ENCODE measurements around the gene TMEM238. TPM values are rescaled to one million over a fixed set of nuclear protein-coding genes. Genes with fewer than 3 reads are reported as not detected.

Gene TMEM238
- polyA plus RNA-seq, 1 of the 3 experiments (the other 2 are of a cell fraction) = 0.12 TPM

DNA sequence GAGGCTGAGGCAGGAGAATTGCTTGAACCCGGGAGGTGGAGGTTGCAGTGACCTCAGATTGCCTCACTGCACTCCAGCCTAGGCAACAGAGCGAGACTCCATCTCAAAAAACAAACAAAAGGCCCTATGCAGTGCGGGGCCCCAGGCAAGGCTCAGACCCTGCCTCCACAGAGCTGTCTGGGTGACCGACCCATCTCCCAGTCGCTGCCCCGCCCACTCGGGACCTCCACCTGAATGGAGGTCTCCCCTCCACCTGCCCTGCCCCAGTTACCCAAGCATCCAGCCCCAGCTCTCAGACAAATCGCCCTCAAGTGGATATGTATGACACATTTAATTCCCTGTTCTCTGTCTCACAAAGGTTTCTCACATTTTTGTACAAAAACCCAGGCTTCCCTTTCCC lies 18.8 kb downstream of the TMEM238 start:
- Histone ChIP-seq H3K36me3 (replicated peaks in 1 of 2; ENCODE audit: control insufficient read depth in 1 of 2, insufficient read depth in 2 of 2, low read length in 1 of 2) (peaks cover 0 to 4% of the 10 kb centered on the region in 2 experiments), H4K20me1 (ENCODE audit: insufficient read depth) (no peaks in the 10 kb centered on the region), H3F3A (replicated peaks; ENCODE audit: insufficient read depth) (peaks cover 8% of the 10 kb centered on the region), H3K79me2 (ENCODE audit: insufficient read depth) (peaks cover 14% of the 10 kb centered on the region), H3K27me3 (ENCODE audit: insufficient read depth) (no peaks in the 10 kb centered on the region), H3K9ac (no peak overlapping the region), H2AFZ (ENCODE audit: low read depth) (no peak overlapping the region), H3K9me3 (no peaks in the 10 kb centered on the region), H3K4me2 (no peak overlapping the region), H3K4me3 (ENCODE audit: low read depth in 2 of 2, low read length in 1 of 2) (no peak overlapping the region), H3K27ac (ENCODE audit: low read depth in 2 of 2, low read length in 1 of 2) (no peak overlapping the region), H3K4me1 (ENCODE audit: control insufficient read depth in 1 of 2, insufficient read depth in 2 of 2, low read depth in 1 of 2, low read length in 1 of 2) (peaks cover 0 to 13% of the 10 kb centered on the region in 2 experiments; a peak in 1 of 4 replicates), H3K9me2 (no peaks in the 10 kb centered on the region)
- POLR2A ChIA-PET = no interaction called here
- CTCF ChIA-PET = no interaction called here
- 95% methylated on average over 5 of the region's 8 CpGs for WGBS (ENCODE audit: low lambda C conversion rate)
- DNase-seq = no peak
- TF ChIP-seq PBX3 (IDR thresholded peaks at IDR 0.05) (no peak), FOXJ3 (CRISPR knock-in tag; IDR thresholded peaks at IDR 0.05) (no peak), GATA2 (CRISPR knock-in tag; IDR thresholded peaks at IDR 0.05) (no peak), SIN3A (IDR thresholded peaks at IDR 0.05; ENCODE audit: borderline replicate concordance, low read depth, low read length) (no peak), JUND (IDR thresholded peaks at IDR 0.05) (no peak), USF1 (IDR thresholded peaks at IDR 0.05; ENCODE audit: borderline replicate concordance, low read depth) (no peak), SMC3 (IDR thresholded peaks at IDR 0.05; ENCODE audit: low read depth, low read length) (no peak), NRF1 (IDR thresholded peaks at IDR 0.05; ENCODE audit: low read depth, low read length) (no peak), MEF2A (IDR thresholded peaks at IDR 0.05; ENCODE audit: borderline replicate concordance, low read depth) (no peak), IRF3 (IDR thresholded peaks at IDR 0.05; ENCODE audit: low read depth, low read length) (no peak), POLR2AphosphoS5 (IDR thresholded peaks at IDR 0.05; ENCODE audit: low read depth, low read length) (no peak), TCF12 (IDR thresholded peaks at IDR 0.05) (no peak), CHD2 (IDR thresholded peaks at IDR 0.05; ENCODE audit: low read length, partially characterized antibody) (no peak), TAF1 (IDR thresholded peaks at IDR 0.05; ENCODE audit: borderline replicate concordance, low read depth, low read length) (no peak)

- Histone ChIP-seq H2AFZ (ENCODE audit: low read depth) (no peak within 1 kb of the TSS), H3K4me2 (no peak within 1 kb of the TSS), H4K20me1 (ENCODE audit: insufficient read depth) (no peaks in the 10 kb centered on the region), H3K36me3 (replicated peaks in 1 of 2; ENCODE audit: control insufficient read depth in 1 of 2, insufficient read depth in 2 of 2, low read length in 1 of 2) (peaks cover 0 to 4% of the 10 kb centered on the region in 2 experiments), H3K27ac (ENCODE audit: low read depth in 2 of 2, low read length in 1 of 2) (no peak within 1 kb of the TSS), H3K9me3 (no peaks in the 10 kb centered on the region), H3F3A (replicated peaks; ENCODE audit: insufficient read depth) (peaks cover 8% of the 10 kb centered on the region), H3K27me3 (ENCODE audit: insufficient read depth) (no peaks in the 10 kb centered on the region), H3K4me3 (ENCODE audit: low read depth in 2 of 2, low read length in 1 of 2) (no peak within 1 kb of the TSS), H3K9me2 (no peaks in the 10 kb centered on the region), H3K9ac (no peak within 1 kb of the TSS), H3K4me1 (ENCODE audit: control insufficient read depth in 1 of 2, insufficient read depth in 2 of 2, low read depth in 1 of 2, low read length in 1 of 2) (peaks cover 0 to 4% of the 10 kb centered on the region in 2 experiments; a peak in 1 of 4 replicates), H3K79me2 (ENCODE audit: insufficient read depth) (no peaks in the 10 kb centered on the region)
- ChIA-PET CTCF (interaction anchor here (1.2 to 2.0 kb wide), 2 partner anchors 61 to 221 kb away, joined by 4 to 8 read pairs; no protein-coding TSS in a partner anchor), POLR2A (no interaction called here)
- 88% methylated on average over 13 of the region's 27 CpGs for whole genome bisulfite sequencing (ENCODE audit: low lambda C conversion rate)
- no peak for DNase-seq
- TF ChIP-seq FOSL2 (IDR thresholded peaks at IDR 0.05; ENCODE audit: borderline replicate concordance, low read depth) (no peak), POLR2AphosphoS5 (IDR thresholded peaks at IDR 0.05; ENCODE audit: low read depth, low read length) (no peak), MAX (IDR thresholded peaks at IDR 0.05; ENCODE audit: low read depth) (no peak), JUND (IDR thresholded peaks at IDR 0.05) (no peak), ZBTB33 (IDR thresholded peaks at IDR 0.05; ENCODE audit: borderline replicate concordance, low read depth) (no peak), MXI1 (IDR thresholded peaks at IDR 0.05; ENCODE audit: low read depth, low read length) (no peak), CHD2 (IDR thresholded peaks at IDR 0.05; ENCODE audit: low read length, partially characterized antibody) (no peak), GABPA (IDR thresholded peaks at IDR 0.05; ENCODE audit: low read depth) (no peak), MEF2A (IDR thresholded peaks at IDR 0.05; ENCODE audit: borderline replicate concordance, low read depth) (no peak), NRF1 (IDR thresholded peaks at IDR 0.05; ENCODE audit: low read depth, low read length) (no peak), GATA2 (CRISPR knock-in tag; IDR thresholded peaks at IDR 0.05) (no peak), ELF1 (IDR thresholded peaks at IDR 0.05) (no peak), USF1 (IDR thresholded peaks at IDR 0.05; ENCODE audit: borderline replicate concordance, low read depth) (no peak), TEAD4 (IDR thresholded peaks at IDR 0.05; ENCODE audit: borderline replicate concordance, insufficient read depth) (no peak)
Measured at GRCh38 chr19:55362990-55363716, 20.9 kb downstream of the TMEM238 start, which contains the start of gene GARIN5B. TSS of gene GARIN5B (minus strand) at chr19:55363260. CDS start at chr19:55363066, 194 bp downstream.
